Measurements from ENCODE around the gene ISCA1. TPM values are rescaled to one million over a fixed set of nuclear protein-coding genes. Genes with fewer than 3 reads are reported as not detected.

The ISCA1 gene
- total and polyA plus RNA-seq, 10 of the 15 experiments (the other 5 are each of a cell fraction or from before 2014, with no cell fraction given), result 8.9 to 36.0 (median 24.2) TPM

- CTCF ChIA-PET, result no interaction called here
- Histone ChIP-seq H4K20me1 (ENCODE audit: control insufficient read depth, insufficient read depth) (no peaks in the 10 kb centered on the region), H3K79me2 (ENCODE audit: control insufficient read depth, insufficient read depth, low read length) (no peaks in the 10 kb centered on the region), H2AFZ (ENCODE audit: control insufficient read depth, low read depth, low read length) (no peak overlapping the region), H3K9me3 (replicated peaks; ENCODE audit: control insufficient read depth, insufficient read depth, low read length) (no peaks in the 10 kb centered on the region), H3K4me3 (no peak overlapping the region), H3K4me1 (ENCODE audit: control insufficient read depth, insufficient read depth, low read length) (no peaks in the 10 kb centered on the region), H3K27me3 (replicated peaks in 1 of 2; ENCODE audit: control insufficient read depth in 2 of 2, insufficient read depth in 2 of 2, low read length in 1 of 2) (no peaks in the 10 kb centered on the region), H3K9ac (ENCODE audit: control insufficient read depth, insufficient read depth, low read length) (no peak overlapping the region), H3K36me3 (ENCODE audit: control insufficient read depth in 2 of 2, insufficient read depth in 2 of 2, low read length in 1 of 2) (peaks cover 5 to 56% of the 10 kb centered on the region in 2 experiments), H3K27ac (ENCODE audit: control insufficient read depth, insufficient read depth) (no peak overlapping the region), H3K4me2 (ENCODE audit: control insufficient read depth, insufficient read depth) (no peak overlapping the region)
- FAIRE-seq (no peak), ATAC-seq (no peak), DNase-seq (ENCODE audit: low read depth, low spot score) (no peak)
- RAD21 ChIA-PET (ENCODE audit: unreplicated experiment), result no interaction called here
- in situ Hi-C loops (cut with MboI) (no loop called here), intact Hi-C loops (cut with micrococcal nuclease; ENCODE audit: unreplicated experiment) (no loop called here)
- BruUV-seq (replicated peaks), result no TSS peak
- POLR2A ChIA-PET, result no interaction called here
- WGBS (ENCODE audit: insufficient coverage, insufficient replicate concordance, low lambda C conversion rate, missing lambda C conversion rate), result 39% methylated on average over 1 of the region's 1 CpG
- SMC1A ChIA-PET (ENCODE audit: uncharacterized antibody, unreplicated experiment), result no interaction called here
- TF ChIP-seq ZBTB40 (IDR thresholded peaks at IDR 0.05; ENCODE audit: borderline replicate concordance) (no peak), IRF3 (IDR thresholded peaks at IDR 0.05) (no peak), PAX5 (IDR thresholded peaks at IDR 0.05; ENCODE audit: borderline replicate concordance, low read depth, low read length) (no peak), NR2F1 (conservative IDR thresholded peaks at IDR 0.05) (no peak), EP300 (IDR thresholded peaks at IDR 0.05; ENCODE audit: borderline replicate concordance in 1 of 2, control insufficient read depth in 1 of 2, low read depth in 2 of 2, low read length in 2 of 2) (no peak), ATF7 (IDR thresholded peaks at IDR 0.05; ENCODE audit: low read depth) (no peak), CUX1 (IDR thresholded peaks at IDR 0.05; ENCODE audit: insufficient replicate concordance, low read depth, low read length) (no peak), CHD1 (IDR thresholded peaks at IDR 0.05; ENCODE audit: low read depth, low read length) (no peak), ATF3 (IDR thresholded peaks at IDR 0.05; ENCODE audit: borderline replicate concordance, extremely low read depth, low read depth, low read length) (no peak)
These were observed 19.3 kb upstream of the ISCA1 start for GRCh38 chr9:86301686-86302085.

Data from GM12878 (cell line).